GM03348 (cell line): ENCODE measurements around the gene MYMK.

Experiments used
- DNase-seq: peaks from one replicate; pipeline ENCODE4 v3.0.0; 2012; ENCODE audit warnings: low spot score

MYMK gene

DNA sequence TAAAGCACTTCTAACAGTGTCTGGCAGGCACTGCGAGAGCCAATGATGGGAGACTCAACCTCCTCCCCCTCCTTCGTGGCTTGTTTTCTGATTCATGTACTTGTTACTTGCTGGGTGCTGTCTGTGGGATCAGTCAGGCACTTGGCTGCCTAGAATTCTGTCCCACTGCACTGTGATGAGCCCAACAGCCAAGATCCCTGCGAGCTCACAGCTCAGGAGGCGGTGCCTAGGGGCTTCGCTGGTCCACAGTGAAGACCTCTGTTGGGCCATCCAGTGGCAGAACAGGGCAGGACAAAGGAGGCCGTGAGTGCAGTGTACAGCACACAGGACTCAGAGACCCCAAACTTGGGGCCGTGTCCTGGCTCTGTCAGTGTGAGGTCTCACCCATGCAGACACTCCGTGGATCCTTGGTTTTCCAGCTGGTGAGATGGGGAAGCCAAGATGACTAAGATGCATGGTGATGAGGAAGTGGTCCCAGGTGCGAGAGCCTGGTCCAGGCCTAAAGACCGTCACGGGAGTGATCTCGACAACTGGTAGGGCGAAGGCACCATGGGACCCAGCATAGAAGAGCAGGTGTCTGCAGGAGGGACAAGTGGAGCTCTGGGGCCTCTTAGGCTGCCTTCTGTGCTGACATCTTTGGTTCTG is 19.5 kb downstream of the MYMK start:
- peak; percentile 42 for DNase-seq

DNA sequence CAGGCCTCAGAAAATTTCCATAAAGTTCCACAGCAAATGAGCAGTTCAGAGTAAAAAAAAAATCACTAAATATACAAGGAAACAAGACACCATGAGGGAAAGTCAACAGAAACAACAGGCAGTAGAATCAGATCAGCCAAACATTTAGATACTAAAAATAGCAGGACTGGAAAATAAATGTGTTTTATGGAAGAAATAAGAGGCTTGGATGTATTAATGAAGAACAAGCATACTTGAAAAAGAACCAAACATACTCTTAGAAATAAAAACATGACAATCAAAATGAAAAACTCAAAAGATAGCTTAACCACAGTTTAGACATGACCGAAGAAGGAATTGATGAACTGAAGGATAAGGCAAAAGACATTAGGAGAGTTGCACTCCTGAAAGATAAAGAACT is 22.6 kb downstream of the MYMK start:
- no peak for DNase-seq

GRCh38 chr9:133499892-133500270 is 24.9 kb downstream of the MYMK start:
- DNase-seq, result no peak

GRCh38 chr9:133499132-133499891 is 25.4 kb downstream of the MYMK start:
- no peak for DNase-seq

- DNase-seq, result no peak
These were observed 27.6 kb downstream of the MYMK start for GRCh38 chr9:133496861-133497842.

DNA sequence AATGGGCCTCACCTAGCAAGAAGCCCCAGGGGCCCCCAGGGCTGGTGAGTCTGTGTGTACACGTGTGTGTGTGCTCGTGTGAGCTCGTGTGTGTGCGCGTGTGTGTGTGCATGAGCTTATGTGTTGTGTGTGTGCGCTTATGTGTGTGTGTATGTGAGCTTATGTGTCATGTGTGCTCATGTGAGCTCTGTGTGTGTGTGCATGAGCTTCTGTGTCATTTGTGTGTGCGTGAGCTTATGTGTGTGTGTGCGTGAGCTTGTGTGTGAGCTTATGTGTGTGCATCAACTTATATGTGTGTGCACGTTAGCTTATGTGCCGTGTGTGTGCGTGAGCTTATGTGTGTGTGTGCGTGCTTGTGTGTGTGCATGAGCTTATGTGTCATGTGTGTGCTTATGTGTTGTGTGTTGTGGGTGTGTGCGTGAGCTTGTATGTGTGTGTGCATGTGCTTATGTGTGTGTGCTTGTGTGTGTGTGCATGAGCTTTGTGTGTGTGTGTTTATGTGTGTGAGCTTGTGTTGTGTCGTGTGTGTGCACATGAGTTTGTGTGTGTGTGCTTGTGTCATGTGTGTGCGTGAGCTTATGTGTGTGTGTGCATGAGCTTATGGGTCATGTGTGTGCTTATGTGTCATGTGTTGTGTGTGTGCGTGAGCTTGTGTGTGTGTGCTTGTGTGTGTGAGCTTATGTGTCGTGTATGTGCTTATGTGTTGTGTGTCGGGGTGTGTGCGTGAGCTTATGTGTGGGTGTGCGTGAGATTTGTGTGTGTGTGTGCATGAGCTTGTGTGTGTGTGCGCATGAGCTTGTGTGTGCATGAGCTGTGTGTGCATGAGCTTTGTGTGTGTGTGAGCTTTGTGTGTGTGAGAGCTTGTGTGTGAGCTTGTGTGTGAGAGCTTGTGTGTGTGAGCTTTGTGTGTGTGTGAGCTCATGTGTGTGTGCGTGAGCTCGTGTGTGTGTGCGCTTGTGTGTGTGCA is 29.1 kb downstream of the MYMK start:
- no peak for DNase-seq

- DNase-seq, result no peak
These were observed 30.0 kb downstream of the MYMK start for GRCh38 chr9:133494636-133495326.

DNA sequence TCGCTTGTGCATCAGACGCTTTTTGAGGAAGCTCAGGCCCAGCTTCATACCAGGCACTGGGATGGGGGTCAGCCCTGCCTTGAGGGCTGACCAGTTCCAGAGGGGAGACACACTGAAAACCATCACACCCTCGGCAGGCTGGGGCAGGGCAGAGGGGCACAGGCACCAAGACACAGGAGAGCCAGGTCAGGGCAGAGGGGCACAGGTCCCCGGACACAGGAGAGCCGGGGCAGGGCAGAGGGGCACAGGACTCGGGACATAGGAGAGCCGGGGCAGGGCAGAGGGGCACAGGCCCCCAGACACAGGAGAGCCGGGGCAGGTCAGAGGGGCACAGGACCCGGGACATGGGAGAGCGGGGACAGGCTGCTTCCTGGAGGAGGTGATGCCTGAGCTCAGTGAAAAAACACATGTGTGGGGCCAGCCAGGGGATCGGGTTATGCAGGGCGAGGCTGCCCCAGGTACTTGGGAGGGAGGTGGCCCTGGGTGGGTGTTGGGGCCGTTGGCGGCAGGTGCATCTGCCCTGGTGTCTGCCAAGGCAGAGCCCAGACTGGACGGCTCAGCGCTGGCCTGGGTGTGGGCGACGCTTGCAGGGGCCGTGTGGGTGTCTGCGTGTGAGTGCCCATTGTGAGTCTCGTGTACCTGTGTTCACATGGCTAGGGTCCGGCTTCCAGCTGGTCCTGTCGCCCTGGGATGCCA is 30.8 kb downstream of the MYMK start:
- no peak for DNase-seq

- DNase-seq, result no peak
These were observed 31.3 kb downstream of the MYMK start for GRCh38 chr9:133493428-133493827.

DNA sequence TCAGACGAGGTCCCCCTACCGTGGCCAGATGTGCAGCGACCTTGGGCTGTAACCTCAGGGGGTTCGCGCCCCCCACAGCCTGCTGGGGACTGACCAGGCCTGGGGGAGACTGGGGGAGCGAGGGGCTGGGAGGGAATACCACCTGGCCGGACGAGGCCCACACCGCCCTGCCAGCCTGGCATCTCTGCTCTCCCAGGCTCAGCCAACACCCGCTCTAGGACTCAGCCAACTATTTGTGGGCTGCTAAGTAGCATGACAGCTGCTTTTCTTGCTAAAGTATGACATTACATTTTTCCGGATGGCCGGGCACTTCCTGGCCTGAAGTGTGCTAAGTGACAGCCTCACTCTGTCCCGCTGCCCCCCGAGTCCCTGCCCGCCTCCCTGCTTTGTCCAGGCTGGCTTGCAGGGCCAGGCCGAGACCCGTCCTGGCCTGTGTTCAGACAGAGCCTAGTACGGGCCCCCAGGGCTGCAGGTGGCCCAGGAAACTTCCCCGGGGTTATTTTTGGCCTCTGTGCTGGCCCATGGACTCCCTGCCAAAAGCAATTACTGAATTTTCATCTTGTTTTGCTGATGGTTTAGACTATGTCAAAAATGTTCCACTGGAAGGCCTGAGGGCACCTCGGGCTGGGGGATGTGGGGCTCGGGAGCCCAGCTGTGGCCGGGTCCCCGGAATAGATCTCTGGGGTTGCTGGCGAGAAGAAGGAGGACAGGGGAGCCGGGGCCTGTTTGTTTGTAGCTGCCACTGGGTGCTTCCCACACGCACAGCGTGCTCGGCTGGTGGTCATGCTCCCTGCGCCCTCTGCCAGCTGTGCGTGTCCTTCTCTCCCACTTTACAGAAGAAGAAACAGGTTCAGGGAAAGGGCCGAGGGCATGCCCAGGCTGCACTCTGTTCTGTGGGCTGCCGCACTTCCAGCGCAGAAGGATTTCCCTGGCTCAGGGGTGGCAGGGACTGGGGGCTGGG is 32.4 kb downstream of the MYMK start:
- no peak for DNase-seq

DNA sequence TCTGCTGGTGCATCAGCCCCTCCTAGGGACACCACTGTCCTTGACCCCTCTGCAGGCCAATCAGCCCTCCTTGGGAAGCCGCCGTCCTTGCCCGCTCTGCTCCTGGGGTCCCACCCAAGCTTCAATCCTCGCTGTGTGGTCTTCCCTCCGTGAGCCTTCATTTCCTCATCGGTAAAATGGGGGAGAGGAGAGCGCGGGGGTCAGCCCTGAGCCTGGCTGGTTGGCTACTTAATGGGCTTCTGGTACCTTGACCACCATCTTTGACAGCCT is 33.2 kb downstream of the MYMK start:
- no peak for DNase-seq

DNA sequence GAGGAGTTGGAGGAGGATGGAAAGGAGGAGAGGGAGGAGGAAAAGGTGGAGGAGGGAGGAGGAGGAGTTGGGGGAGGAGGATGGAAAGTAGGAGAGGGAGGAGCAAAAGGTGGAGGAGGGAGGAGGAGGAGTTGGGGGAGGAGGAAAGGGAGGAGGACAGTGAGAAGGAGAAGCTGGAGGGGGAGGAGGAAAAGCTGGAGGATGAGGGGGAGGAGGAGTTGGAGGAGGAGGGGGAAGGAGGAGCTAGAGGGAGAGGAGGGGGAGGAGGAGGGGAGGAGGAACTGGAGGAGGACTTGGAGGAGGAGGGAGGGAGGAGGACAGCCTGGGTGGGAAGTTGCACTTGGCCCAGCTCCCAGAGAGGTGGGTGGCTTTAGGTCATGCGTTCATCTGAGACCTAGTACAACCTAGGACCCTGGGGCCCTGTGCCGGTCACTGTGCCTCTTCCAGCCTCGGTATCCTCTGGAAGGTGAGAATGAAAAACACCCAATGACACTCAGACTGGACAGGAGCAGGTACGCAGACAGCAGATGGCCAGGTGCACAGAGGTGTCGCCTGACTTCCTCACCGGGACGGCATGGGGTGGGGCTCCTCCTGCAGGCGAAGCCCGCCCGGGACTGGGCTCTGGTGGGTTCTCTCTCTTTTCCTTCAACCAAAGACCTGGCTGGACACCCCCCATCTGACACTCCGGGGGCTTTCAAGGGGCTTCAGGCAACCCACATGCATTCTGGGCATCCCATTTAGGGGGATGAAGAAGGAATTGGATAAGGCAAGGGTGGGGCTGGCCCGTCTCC is 33.7 kb downstream of the MYMK start:
- DNase-seq, result no peak

DNA sequence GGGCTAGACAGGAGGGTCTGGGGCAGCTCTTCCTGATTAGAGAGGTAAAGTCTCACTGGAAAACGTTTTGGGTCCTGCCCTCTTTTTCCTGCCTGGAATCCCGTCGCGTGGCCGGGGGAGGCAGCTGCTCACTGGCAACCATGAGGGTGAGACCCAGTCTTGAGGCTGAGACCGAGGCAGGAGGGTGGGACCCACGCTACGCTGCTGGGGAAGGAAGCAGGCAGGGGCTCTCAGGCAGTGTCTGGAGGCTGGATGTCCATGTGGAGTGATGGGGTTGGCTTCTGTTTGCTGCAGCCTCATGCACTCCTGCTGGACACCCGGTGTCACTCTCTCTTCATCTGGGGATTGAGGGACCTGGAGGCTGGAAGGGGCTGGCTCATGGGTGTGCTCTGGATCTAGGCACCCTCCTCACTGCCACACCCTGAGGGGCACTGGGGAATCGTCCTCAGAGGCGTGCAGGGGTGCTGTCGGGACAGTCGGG is 34.5 kb downstream of the MYMK start:
- no peak for DNase-seq

DNA sequence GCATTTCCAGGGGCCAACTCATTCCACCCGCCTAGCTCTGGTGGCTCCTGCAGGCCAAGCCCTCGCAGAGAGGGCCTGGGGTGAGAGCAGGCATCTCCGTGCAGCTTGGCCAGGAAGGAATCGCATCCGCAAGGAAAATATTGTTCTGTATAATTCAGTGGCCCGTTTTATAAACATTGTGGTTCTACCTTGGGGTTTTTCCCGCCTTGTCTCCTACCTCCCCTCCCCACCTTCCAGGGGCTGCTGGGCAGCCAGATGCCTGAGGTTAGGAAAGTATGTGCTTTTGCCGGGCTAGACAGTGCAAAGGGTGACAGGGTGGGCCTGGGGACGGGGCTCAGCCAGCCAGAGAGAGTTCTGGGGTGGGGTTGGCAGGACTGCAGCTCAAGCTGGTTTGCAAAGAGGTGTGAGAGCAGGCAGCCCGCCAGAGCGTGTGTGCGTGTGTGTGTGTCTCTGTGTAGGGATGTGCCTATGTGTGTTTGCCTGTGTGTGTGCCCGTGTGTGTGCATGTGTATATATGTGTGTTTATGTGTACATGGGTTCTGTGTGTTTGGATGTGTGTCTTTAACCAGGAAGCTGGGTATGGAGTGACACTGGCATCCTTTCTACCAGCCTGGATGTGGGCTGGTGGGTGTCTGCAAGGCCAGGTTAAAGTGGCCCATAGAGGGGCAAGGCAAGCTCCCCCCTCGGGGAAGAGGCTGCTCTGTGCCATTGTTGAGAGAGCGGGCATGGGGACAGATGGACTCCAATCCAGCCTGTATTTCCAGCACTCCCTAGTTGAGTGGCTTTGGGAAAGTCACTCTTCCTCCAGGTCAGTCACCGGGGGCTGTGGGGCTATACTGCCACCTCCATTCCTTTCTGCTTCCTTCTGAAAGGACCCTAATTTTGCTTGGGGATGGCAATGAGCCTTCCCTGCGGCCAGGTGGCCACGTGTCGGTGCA is 35.2 kb downstream of the MYMK start:
- no peak for DNase-seq

- DNase-seq, result no peak
These were observed 36.0 kb downstream of the MYMK start for GRCh38 chr9:133488686-133489252.

DNA sequence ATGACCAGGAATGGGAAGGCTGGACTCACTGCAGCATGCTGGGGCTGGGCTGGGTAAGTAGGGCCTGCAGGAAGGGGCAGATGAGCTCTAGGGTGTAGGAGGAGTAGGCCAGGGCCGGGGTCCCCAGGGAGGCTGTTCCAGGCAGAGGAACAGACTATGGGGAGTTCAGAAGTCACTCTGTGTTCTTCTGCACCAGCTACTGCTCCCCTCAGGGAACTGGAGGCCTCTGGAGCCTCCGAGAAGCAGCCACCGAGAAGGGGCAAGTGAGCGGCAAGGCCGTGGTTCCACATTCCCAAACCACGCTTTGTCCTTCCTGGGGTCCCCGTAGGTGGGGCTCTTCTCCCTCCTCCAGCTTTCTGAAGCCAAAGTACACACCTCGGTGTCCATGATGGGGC is 37.4 kb downstream of the MYMK start:
- no peak for DNase-seq
